K562 (cell line): Measurements from ENCODE around the gene POLR2J. TPM values are rescaled to one million over a fixed set of nuclear protein-coding genes. Genes with fewer than 3 reads are reported as not detected.

ENCODE experiments used
- ATF3 ChIP-seq, 2 experiments: fragments of 450-650 bp in 1 of 2; sonication (generic) in 1 of 2; formaldehyde crosslinking in 1 of 2; IDR thresholded peaks in 1 of 2; conservative IDR thresholded peaks in 1 of 2; 2 replicates each; pipeline versions ENCODE4 v1.6.1 to v1.8.1; 2016 to 2023; ENCODE audit warnings: mild to moderate bottlenecking in 2 of 2, moderate library complexity in 2 of 2, inconsistent platforms in 1 of 2, missing genetic modification reagents in 1 of 2
- FOS ChIP-seq: IDR thresholded peaks from 3 replicates; pipeline ENCODE4 v1.6.1; 2011; ENCODE audit not compliant: insufficient read length; ENCODE audit errors: extremely low read depth
- FOSL1 ChIP-seq: fragments of 200-800 bp; sonication (Bioruptor generic); conservative IDR thresholded peaks from 2 replicates; pipeline ENCODE4 v1.6.1; 2016; ENCODE audit warnings: missing genetic modification characterization, missing compliant biosample characterization
- FOXJ3 ChIP-seq: sonication (generic); formaldehyde crosslinking; IDR thresholded peaks from 2 replicates; pipeline ENCODE4 v1.4.0; 2020; ENCODE audit warnings: mild to moderate bottlenecking, missing genetic modification reagents
- HDAC1 ChIP-seq, 2 experiments: fragments of 450-650 bp; IDR thresholded peaks; 2 replicates each; pipeline ENCODE4 v1.6.1; 2016 to 2017; ENCODE audit warnings: inconsistent platforms in 1 of 2, mild to moderate bottlenecking in 1 of 2, moderate library complexity in 1 of 2
- KDM2B ChIP-seq: fragments of 250-450 bp; sonication (Bioruptor Pico); IDR thresholded peaks from 2 replicates; pipeline ENCODE4 v1.8.0; 2021; ENCODE audit warnings: mild to moderate bottlenecking, moderate library complexity
- NFIC ChIP-seq: fragments of 450-650 bp; IDR thresholded peaks from 2 replicates; pipeline ENCODE4 v1.6.1; 2017; ENCODE audit warnings: mild to moderate bottlenecking, inconsistent platforms
- NRF1 ChIP-seq, 2 experiments: fragments of 450-650 bp; IDR thresholded peaks in 1 of 2; conservative IDR thresholded peaks in 1 of 2; 2 replicates each; pipeline ENCODE4 v1.6.1; 2014; ENCODE audit warnings: mild to moderate bottlenecking in 2 of 2
- PHF21A ChIP-seq: fragments of 450-650 bp; IDR thresholded peaks from 2 replicates; pipeline ENCODE4 v1.6.1; 2017; ENCODE audit warnings: low read depth, borderline replicate concordance
- POU5F1 ChIP-seq: fragments of 150-350 bp; IDR thresholded peaks from 2 replicates; pipeline ENCODE4 v1.6.1; 2014; ENCODE audit warnings: borderline replicate concordance, low read length, low read depth, mild to moderate bottlenecking; ENCODE audit not compliant: partially characterized antibody
- RB1 ChIP-seq: fragments of 450-650 bp; IDR thresholded peaks from 2 replicates; pipeline ENCODE4 v1.6.1; 2017; ENCODE audit warnings: low read depth, mild to moderate bottlenecking
- TAF1 ChIP-seq: IDR thresholded peaks from 2 replicates; pipeline ENCODE4 v1.6.1; 2011; ENCODE audit warnings: mild to moderate bottlenecking, low read length, moderate library complexity; ENCODE audit not compliant: insufficient read depth, control insufficient read depth, severe bottlenecking; ENCODE audit errors: extremely low read depth
- TAF15 ChIP-seq: fragments of 200-400 bp; formaldehyde crosslinking; IDR thresholded peaks from 2 replicates; pipeline ENCODE4 v1.6.1; 2017; ENCODE audit warnings: mild to moderate bottlenecking, low read depth, low read length, moderate library complexity
- TCF3 ChIP-seq: sonication (generic); formaldehyde crosslinking; IDR thresholded peaks from 2 replicates; pipeline ENCODE4 v1.4.0; 2020; ENCODE audit warnings: mild to moderate bottlenecking, missing genetic modification reagents
- THRAP3 ChIP-seq: fragments of 450-650 bp; IDR thresholded peaks from 2 replicates; pipeline ENCODE4 v1.6.1; 2016; ENCODE audit warnings: mild to moderate bottlenecking, inconsistent platforms, borderline replicate concordance
- TRIM24 ChIP-seq, 2 experiments: fragments of 450-650 bp; IDR thresholded peaks; 2 replicates each; pipeline ENCODE4 v1.6.1; 2016
- ZNF449 ChIP-seq: fragments of 250-450 bp; sonication (Bioruptor Pico); IDR thresholded peaks from 2 replicates; pipeline ENCODE4 v1.8.0; 2022; ENCODE audit warnings: moderate library complexity, mild to moderate bottlenecking, inconsistent platforms
- polyA plus RNA-seq, 8 experiments: library from polyadenylated mRNA; depleted of rRNA in 4 of 8; stranded (reverse) in 5 of 8; unstranded in 3 of 8; fragments of >200 nt; fragmentation: Nextera tagmentation in 2 of 8; fragmentation: Illumina TruSeq in 1 of 8; extraction: Ambion mirVana in 2 of 8; extraction: Trizol in 1 of 8; gene quantifications; 2 replicates each; pipeline versions ENCODE4 v1.2.1 to v1.2.3, GENCODE V29; 2011 to 2014; ENCODE audit warnings: inconsistent platforms in 1 of 8, missing spikeins in 1 of 8
- total RNA-seq, 7 experiments: library from RNA; depleted of rRNA in 6 of 7; stranded (reverse); fragments of >200 nt in 6 of 7; fragmentation: Illumina TruSeq in 2 of 7; extraction: Trizol in 2 of 7; gene quantifications; 2 replicates each; pipeline versions ENCODE4 v1.2.1 to v1.2.3, GENCODE V29; 2011 to 2021; ENCODE audit warnings: low replicate concordance in 1 of 7
- TF ChIP-seq, protein P1 (sequence below): fragments of 450-650 bp; IDR thresholded peaks from 2 replicates; pipeline ENCODE4 v1.6.1; 2016; ENCODE audit warnings: borderline replicate concordance
- TF ChIP-seq, protein P2 (sequence below), 2 experiments: fragments of 450-650 bp in 1 of 2; IDR thresholded peaks; 2 replicates each; pipeline ENCODE4 v1.6.1; 2011 to 2017; ENCODE audit warnings: low read depth in 2 of 2, antibody characterized with exemption in 1 of 2, borderline replicate concordance in 1 of 2, low read length in 1 of 2, mild to moderate bottlenecking in 1 of 2, mixed read lengths in 1 of 2; ENCODE audit not compliant: control insufficient read depth in 1 of 2

The POLR2J gene
- total and polyA plus RNA-seq, 9 of the 15 experiments (the other 6 are each of a cell fraction or from before 2014, with no cell fraction given): 32.3 to 220 (median 113) TPM

DNA sequence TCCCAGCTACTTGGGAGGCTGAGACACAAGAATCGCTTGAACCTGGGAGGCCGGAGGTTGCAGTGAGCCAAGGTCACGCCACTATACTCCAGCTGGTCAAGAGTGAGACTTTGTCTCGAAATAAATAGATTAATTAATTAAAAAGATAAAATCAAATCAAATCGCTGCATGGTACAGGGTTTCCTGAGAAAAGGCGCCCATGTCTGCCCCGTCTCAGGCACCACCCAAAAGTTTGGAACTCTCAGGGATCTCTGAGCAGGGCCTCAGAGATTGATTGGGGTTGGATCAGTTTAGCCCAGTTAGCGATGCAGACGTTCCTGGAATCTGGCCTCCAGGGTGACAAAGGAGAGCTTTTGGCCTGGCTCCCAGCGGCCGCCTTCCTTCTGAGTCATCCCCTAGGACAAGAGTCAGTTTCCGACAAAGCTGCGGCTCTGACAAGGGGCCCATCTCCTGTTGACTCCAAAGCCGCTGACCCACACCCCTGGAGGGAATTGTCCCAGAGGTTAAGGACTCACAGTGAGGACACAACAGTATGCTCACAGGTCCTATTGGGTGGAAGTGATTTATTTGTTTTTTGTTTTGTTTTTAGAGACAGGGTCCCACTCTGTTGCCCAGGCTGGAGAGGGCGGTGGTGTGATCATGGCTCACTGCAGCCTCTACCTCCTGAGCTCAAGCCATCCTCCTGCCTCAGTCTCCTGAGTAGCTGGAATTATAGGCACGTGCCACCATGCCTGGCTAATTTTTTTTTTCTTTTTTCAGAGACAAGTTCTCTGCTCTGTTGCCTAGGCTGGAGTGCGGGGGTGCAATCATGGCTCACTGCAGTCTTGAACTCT is 38.5 kb downstream of the POLR2J start (continued):
- TF ChIP-seq TAF1 (no peak), HDAC1 (IDR thresholded peaks at IDR 0.05) (peak in 1 of 2 experiments; percentile 59; a peak in 2 of 4 replicates), KDM2B (CRISPR knock-in tag) (no peak), POU5F1 (no peak), NRF1 (conservative IDR thresholded peaks at IDR 0.05 in 1 of 2, IDR thresholded peaks at IDR 0.05 in 1 of 2) (peak; percentile 26 to 38; a peak in 1 of 4 replicates), THRAP3 (no peak), FOXJ3 (no peak), ATF3 (IDR thresholded peaks at IDR 0.05) (peak; percentile 89), ATF3 (CRISPR knock-in tag; conservative IDR thresholded peaks at IDR 0.05) (no peak), TAF15 (no peak), TRIM24 (IDR thresholded peaks at IDR 0.05) (no peak), NFIC (peak; percentile 89), RB1 (no peak), TCF3 (CRISPR knock-in tag) (peak; percentile 40; the same call in 1 of the 2 replicates), FOS (no peak), ZNF449 (no peak), FOSL1 (peak; percentile 92), PHF21A (peak; percentile 63; the same call in 1 of the 2 replicates)
- TF ChIP-seq, protein P1, sequence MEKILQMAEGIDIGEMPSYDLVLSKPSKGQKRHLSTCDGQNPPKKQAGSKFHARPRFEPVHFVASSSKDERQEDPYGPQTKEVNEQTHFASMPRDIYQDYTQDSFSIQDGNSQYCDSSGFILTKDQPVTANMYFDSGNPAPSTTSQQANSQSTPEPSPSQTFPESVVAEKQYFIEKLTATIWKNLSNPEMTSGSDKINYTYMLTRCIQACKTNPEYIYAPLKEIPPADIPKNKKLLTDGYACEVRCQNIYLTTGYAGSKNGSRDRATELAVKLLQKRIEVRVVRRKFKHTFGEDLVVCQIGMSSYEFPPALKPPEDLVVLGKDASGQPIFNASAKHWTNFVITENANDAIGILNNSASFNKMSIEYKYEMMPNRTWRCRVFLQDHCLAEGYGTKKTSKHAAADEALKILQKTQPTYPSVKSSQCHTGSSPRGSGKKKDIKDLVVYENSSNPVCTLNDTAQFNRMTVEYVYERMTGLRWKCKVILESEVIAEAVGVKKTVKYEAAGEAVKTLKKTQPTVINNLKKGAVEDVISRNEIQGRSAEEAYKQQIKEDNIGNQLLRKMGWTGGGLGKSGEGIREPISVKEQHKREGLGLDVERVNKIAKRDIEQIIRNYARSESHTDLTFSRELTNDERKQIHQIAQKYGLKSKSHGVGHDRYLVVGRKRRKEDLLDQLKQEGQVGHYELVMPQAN: 0 out of 2 replicates have a peak, but pooled peaks have one; percentile 38
- TF ChIP-seq, protein P2, sequence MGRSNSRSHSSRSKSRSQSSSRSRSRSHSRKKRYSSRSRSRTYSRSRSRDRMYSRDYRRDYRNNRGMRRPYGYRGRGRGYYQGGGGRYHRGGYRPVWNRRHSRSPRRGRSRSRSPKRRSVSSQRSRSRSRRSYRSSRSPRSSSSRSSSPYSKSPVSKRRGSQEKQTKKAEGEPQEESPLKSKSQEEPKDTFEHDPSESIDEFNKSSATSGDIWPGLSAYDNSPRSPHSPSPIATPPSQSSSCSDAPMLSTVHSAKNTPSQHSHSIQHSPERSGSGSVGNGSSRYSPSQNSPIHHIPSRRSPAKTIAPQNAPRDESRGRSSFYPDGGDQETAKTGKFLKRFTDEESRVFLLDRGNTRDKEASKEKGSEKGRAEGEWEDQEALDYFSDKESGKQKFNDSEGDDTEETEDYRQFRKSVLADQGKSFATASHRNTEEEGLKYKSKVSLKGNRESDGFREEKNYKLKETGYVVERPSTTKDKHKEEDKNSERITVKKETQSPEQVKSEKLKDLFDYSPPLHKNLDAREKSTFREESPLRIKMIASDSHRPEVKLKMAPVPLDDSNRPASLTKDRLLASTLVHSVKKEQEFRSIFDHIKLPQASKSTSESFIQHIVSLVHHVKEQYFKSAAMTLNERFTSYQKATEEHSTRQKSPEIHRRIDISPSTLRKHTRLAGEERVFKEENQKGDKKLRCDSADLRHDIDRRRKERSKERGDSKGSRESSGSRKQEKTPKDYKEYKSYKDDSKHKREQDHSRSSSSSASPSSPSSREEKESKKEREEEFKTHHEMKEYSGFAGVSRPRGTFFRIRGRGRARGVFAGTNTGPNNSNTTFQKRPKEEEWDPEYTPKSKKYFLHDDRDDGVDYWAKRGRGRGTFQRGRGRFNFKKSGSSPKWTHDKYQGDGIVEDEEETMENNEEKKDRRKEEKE (IDR thresholded peaks at IDR 0.05; ENCODE audit: borderline replicate concordance in 1 of 2, control insufficient read depth in 1 of 2, low read depth in 2 of 2, low read length in 1 of 2): no peak
